Fibroblast of the conjunctiva (primary cell): ENCODE data around the gene MED31.
A peak's percentile ranks its signal among the peaks of the same experiment; 100 is the strongest.
"Not testable (repeated sequence)": the region's sequence is repeated elsewhere in the genome, so short reads cannot be mapped to it uniquely, and the experiment has no call there.

Source experiments
- DNase-seq: peaks from one replicate; pipeline ENCODE4 v3.0.0-alpha.2; 2010; ENCODE audit warnings: low read depth

MED31 gene

DNA sequence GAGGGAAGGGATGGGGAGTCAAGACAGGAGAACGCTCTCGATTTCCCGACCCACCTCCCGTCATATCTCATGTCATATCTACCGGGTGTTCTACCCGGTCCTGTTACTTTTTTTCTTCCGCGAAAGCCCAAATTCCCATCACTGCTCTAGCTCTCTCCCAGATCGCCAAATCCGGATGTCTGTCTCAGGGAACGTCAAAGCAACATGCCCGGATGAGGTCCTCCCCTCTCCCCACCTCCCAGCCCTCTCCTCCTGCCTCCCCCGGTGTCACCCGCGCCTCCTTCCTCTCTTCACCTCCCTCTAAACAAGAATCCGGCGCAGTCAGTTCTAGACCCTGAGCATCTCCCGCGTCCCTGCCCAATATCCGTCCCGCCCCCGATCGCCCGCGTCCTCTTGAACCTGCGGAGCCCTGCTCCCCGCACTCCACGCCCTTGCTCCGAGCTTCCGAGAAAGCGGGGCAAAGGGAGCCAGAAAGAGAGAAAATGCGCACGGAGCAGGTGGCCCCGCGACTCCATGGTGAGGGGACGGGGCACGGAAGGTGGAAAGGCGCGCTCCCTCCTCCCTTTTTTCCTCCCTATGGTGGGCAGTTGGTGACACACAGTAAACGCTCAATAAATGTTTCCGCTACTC lies 4.4 kb upstream of the MED31 start:
- DNase-seq, result not testable (repeated sequence)

DNA sequence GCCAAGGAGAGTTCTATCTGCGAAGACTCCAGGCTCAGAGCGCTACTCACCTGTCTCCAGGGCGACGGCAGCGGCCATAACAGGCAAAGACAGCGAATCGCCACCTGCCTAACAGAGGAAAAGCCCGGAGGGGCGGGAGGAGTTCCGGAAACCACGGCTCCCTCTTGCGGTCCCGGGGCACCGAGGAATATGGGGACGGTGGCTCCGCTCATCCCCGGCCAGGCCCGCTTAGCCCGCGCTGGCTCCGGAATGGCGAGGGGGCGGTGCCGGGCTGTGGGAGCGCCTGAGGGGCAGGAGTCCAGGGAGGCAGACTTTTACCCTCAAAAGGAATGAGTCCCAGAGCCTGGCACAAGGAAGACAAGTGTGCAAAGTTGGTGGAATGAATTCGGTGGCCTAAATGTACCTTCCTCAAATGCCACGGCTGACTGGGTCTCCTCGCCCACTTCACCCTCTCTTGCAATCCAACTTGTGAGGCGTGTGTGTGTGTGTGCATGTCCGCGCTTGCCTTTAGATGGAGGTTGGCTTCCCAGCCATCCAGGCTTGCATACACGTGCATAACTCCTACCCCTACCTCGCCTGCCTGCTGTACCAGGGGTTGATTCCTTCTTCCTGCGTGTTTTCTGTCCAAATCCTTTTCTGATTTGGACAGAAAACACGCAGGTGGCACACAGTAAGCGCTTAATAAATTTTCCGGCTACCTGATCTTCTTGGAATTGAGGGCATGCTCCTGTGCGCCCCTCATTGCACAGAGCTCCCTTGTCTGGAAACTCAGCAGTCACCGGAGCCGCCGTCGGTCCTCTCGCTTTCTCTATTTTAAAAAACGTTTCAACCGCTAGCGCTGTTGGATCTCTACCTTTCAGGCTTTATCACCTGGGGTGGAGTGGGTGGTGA lies 3.7 kb upstream of the MED31 start:
- DNase-seq, result no peak

DNA sequence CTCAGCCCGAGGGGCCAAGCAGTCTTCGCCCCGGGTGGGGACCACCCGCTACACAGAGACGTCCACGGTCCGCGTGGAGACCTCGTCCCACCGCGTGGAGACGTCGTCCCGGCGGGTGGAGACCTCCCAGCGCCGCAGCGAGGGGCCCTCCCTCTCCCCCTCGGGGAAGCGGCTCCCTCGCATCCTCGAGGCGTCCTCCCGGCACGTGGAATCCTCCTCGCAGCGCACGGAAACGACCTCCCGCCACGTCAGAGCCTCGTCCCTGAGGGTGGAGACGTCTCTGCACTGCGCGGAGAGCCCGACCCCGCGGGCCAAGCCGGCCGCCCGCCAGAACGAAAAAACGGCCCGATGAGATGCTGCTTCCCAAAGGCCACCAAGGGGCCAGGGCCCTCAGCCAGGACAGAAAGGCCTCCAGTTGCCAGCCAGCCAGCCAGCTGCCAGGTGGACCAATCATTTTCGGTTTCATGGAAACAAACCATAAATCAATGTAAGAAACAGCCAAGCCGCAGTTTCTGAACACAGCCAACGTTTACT lies 581 bp upstream of the MED31 start:
- DNase-seq, result no peak

DNA sequence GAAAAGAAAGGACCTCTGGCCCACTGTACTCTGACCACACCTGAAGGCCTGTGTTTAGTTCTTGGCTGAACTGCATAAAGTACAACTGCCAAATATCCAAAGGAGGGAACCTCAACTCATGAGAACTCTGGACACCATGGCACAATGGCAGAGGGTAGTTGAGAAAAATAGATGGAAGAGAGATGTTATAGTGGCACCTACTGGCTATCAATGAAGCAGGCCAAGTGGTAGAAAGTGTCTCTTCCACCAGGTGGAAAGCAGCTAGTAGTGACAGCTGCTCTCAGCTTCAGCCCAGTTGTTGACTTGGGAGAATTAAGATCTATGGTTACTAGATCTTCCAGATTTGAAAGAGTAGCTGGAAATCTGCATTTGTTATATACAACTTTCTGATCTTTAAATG lies 3.2 kb downstream of the MED31 start:
- DNase-seq, result no peak

DNA sequence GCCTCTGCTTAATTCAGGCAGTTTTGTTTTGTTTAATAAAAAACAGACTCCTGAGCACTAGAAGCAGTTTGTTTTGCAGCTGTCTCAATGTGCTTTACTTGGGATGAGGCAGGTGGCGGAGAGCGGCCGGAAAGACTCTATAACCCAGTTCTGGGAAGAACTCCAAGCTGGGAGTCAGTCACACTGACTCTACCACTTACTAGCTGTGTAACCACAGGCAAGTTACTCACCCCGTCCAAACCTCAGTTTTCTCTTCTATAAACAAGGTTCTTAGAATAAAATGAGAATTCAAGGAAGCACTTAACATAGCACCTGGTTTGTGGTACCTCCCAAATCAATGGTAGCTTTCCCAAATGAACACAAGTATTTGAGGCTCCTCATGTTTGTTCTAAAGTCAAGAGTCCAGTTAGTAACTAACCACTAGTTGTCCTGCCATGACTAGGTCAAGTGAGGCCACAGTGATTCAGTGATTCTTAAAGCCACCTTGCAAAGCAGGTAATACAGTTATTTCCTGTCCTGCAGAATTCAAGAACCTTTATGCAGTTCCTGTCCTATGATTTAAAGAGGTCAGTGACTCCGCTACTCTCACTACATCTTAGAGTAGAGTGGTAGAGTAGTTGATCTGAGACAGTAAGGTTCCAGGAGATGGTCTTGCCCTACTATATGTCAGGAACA lies 7.8 kb downstream of the MED31 start:
- no peak for DNase-seq

DNA sequence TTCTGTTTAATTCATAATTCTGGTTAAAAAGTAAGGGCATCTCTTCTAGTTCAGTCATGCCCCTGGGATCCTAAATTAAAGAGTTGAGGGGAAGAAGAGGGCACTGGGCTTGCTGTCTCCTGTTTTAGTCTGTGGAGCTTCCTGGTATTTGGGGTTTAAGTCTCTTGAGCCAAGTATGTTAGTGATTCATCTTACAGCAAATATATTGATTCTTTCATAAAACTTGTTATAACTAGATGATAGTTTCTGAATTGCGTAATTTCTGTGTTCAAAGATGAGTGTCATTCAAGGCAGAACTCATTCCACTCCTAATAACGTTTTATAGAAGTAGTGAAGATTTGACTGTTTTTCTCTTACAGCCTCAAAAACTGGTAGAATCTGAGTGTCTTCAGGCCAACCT lies 8.8 kb downstream of the MED31 start:
- no peak for DNase-seq

DNA sequence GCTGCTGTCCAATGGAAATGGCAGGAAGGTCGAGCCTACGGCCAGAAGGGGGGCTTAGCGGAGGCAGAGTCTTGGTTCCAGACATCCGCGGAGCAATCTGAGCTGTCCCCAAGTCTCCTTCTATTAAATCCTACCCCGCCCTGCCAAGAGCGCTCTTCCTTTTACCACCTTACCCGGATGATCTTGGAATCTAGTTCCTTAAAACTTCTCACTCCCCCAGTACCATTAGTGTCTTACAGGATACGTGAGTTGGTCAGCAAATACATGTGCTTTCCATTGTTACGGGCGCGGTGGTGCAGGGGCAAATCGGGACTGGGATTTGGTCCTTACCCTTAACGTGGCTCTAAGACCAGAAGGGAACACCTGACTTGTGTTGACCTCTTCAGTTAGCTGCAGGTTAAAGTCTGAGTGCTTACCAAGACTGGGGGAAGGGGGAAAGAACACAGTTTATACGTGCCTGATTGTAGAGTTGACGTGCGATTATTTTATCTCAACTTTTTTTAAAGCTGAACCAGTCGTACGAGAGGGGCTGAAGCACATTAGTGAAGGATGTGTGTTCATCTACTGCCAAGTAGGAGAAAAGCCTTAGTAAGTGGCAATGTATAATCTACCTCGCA lies 10.1 kb downstream of the MED31 start:
- DNase-seq, result no peak

DNA sequence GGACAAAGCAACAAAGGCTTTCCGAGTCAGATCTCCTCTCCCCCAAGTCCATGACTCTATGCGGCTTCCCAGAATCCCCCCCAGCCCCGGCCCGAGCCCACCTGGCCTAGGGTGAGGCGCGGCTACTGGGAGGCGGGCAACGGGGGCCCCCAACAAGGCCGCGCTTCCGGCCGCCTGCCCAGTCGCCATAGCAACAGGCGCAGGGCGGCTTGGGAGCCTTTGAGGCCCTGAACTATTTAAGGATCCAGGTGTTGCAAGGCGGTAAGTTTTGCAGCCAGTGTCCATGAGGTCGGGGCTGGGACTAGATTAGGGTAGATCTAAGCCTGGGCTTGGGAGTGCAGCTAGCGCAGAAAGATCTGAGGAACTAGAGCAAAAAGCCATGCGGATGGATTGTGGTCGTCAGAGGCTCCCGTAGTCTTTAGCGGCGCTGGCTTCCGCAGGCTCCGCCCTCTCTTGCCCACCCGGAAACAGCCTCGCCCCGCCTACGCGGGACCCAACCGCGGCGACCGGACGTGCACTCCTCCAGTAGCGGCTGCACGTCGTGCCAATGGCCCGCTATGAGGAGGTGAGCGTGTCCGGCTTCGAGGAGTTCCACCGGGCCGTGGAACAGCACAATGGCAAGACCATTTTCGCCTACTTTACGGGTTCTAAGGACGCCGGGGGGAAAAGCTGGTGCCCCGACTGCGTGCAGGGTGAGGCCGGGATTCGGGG lies 10.7 kb downstream of the MED31 start, which contains the start of the genes KIAA0753 and TXNDC17:
TSS of gene KIAA0753 (minus strand) at position 176 of the 711 bp plus-strand sequence. CDS start 5,608 bp downstream, outside the sequence.
TSS of gene TXNDC17 (plus strand) at position 525 of the 711 bp plus-strand sequence. CDS start at position 548, 23 bp downstream.
- DNase-seq, result peak; percentile 74

DNA sequence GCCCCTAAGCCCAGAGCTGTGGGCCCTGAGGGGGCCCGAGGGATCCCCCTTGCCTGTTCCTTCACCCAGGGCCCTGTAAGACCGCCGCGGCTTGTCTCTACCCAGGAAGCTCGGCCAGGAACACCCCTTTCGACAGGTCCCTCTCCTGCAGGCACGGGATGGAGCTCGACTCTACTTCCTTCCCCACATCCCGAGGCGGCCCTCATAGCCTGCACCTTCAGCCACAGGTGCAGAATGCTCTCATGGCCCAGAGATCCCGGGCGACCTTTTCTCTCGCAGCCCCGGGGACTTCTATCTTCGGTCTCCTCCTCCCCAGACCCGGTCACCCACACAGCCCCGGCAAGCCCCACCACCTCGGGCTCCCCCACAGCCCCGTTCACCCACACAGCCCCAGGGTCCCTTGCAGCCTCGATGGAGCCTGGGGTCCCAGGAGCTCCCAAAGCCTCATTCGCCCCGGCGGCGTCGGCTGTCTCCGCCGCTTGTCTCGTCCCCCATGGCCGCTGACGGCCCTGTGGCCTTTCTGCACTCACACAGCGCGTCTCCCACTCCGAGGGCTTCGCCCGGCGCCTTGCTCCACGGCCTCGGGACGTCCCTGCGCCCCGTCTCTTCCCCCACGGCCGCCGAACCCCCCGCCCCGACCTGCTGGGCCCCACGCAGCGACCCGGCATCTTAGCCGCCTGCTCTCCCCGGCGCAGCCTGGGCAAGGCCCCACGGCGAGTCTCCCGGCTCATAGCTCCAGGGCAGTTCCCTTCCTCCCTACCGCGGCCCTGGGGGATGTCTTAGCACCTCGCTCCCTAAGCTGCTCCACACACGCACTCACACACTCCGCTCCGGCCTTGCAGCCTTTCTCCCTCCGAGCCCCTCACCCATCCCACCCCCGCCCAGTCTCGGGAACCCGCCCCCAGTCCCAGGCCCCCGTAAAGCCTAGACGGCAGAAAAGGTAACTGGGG lies 11.5 kb downstream of the MED31 start:
- no peak for DNase-seq

DNA sequence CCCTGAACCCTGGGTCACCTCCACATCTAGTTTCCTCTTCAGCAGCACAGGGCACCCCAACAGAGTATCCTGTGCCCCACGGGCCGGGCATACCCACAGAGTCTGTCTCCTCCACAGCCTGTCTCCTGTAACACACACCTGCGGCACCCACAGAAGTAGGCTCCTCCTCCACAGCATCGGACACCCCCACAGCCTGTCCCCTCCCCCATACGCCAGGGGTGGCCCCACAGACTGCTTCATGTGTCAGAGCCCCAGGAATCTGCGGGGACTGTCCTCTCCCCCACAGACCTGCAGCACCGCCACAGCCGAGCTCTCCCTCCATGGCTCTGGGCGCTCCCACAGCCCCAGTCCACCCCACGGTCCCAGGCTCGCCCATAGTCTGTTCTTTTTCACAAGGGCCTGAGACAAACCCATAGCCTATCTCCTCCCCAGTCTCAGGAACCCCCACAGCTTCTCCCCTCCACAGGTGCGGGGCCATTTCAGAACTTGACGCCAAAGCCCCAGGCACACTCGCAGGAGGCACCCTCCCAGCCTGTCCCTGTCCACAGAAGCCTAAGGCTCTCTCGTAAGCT lies 12.3 kb downstream of the MED31 start:
- DNase-seq, result no peak

DNA sequence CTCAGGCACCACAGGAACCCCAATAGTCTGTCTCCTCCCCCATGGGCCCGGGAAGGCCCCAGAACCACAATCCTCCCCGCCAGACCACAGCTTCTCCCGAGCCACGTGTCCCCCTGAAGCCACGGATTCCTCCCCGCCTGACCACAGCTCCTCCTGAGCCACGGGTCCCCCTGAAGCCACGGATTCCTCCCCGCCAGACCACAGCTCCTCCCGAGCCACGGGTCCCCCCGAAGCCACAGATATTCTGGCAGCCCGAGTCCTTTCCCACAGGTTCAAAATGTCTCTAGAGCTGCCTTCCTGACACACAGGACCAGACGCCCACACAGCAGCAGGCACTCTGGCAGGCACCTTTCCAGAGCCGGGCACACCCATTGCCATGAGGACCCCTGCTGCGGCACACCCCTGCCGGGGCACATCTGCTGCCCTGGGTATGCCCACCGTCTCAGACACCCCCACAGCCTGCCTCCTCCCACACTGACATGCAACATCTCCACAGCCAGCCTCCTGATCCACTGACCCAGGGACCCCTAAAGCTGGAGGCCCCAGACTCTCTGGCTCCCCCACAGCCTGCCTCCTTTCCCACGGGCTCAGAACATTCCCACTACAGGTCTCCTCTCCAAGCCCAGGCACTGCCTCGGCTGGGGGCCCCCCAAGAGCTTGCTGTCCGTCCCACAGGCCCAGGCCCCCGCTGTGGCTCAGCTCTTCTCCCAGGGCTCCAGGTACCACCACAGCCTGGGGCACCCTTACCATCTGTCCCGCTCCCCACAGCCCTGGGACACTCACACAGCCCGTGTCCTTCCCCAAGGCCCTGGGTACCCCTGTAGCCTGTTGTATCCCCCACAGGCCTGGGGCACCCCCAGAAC lies 13.1 kb downstream of the MED31 start:
- DNase-seq, result no peak

DNA sequence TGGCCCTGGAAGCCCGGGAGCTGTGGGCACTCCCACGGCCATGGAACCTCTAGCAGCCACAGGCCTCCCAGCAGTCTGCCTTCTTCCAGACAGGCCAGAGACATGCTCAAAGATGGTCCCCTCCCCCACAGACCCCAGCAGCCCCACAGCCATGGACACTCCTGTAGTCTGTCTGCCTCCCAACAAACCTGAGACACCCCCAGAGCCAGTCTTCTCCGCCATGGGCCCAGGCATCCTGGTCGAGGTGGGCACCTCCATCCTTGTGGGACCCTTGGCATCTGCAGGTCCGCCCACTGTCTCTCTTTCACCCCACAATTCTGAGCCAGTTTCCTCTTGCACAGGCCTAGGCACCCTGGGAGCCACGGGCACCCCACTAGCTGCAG lies 14.0 kb downstream of the MED31 start:
- no peak for DNase-seq

DNA sequence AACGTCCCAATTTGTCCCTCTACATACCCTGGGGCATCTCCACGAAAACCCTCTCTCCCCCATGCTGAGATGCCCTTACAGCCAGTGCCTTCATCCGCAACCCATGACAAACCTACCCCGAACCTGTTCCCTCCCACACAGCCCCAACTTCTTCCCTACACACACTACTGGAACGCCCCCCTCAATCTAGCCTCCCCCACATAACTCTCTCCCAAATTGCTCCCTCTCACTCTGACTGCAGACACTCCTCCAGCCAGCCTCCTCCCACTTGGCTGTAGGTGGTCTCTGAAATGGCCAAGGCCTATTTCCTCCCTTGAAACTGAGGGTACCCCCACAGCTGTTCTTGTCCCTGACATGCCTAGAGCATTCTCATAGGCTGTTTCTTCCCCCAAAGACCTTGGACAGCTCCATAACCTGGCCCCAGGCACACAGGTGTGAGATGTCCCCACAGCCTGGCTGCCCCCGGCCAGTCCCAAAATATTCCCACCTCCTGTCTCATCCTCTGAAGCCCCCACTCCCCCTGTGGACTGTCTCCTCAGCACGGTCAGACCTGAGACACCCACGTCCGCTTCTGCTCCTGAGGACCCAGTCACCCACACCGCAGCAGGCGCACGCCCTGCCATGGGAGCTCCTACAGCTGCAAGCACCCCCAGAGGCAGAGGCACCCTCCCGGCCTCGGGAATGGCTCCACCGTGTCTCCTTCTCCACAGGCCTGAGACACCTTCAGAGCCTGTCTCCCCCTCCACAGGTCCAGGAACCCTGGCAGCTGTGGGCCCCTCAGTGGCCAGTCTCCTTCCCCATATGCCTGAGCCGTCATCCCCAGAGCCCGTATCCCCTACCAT lies 14.6 kb downstream of the MED31 start:
- DNase-seq, result no peak

DNA sequence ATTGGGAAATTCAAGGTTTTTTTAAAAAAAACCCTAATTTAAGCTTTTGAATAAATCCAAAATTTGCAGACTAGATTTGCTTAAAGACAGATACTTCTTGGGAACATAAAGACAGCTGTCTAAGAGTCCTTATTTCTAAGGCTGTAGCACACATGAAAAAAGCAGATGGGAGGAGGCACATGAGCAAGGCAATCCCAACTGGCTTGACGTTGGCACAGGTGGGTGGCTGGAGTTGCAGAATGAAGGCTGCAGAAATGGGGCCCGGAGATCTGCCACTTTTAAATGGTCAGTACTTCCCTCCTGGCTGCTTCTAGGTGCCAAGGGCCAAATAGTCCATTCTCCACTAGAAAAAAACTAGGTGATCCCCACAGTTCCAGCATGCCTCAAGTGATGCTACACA lies 15.3 kb downstream of the MED31 start:
- no peak for DNase-seq

DNA sequence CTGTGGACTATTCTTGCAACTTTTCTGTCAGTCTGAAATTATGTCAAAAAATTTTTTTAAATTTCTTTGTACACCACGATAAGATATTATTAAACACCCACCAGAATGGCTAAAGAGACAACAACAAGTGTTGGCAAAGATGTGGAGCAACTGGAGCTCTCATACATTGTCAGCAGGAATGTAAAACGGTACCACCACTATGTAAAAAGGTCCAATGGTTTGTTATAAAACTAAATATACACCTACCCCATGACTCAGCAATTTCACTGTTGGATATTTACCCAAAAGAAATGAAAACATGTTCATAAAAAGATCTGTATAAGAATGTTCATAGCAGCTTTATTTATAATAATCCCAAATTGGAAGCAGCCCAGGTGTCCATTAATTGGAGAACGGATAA lies 18.1 kb downstream of the MED31 start:
- no peak for DNase-seq

DNA sequence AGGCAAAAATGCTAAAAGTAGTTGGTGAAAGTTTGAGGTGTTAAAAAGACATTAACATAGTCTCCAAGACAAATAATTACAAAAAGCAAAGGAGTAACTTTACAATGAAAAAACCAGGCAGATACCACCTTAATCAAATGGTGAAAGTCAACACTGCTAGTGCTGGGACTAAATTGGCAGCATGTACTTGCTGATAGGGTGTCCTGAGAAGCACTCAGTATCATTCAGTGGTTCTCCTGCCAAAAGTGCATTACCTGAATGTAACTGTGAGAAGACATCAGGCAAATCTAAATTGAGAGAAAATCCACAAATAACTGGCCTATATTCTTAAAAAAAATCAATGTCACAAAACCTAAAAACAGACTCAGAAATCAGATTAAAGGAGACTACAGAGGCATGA lies 18.9 kb downstream of the MED31 start:
- DNase-seq, result no peak

DNA sequence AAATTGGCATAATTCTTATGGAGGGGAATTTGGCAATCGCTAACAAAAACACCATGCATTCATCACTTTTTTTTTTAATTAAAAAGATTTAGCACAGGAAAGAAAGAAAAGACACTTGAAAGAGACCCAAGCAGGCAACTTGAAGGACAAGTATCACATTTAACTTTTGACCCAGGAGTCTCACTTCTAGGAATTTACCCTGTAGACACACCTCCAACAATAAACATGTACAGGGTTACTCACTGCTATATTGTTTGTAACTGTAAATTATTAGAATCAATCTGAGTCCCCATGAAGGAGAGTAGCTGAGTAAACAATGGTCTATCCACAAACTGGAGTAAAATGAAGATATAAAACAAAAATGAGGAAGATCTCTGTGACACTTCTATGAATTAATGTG lies 21.0 kb downstream of the MED31 start:
- DNase-seq, result no peak

DNA sequence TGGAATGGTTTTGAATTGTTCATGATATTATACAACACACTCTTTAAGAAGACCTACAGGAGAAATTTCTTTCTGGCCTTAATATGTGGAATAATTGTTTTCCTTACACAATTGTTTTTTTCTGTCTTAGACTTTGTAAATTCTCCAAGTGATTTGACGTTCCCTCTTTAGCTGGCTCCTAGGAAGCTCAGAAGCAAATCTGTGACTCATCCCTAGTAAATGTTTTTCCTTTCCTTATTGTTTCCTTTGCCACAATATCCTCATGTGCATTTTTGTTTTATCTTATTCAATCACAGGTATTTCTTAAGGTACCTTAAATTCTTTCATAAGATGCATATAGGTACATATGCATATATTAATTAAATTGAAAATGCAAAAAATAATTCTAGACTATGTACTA lies 24.4 kb downstream of the MED31 start:
- DNase-seq, result no peak
